ENCODE results near the gene LARGE1.

DNA sequence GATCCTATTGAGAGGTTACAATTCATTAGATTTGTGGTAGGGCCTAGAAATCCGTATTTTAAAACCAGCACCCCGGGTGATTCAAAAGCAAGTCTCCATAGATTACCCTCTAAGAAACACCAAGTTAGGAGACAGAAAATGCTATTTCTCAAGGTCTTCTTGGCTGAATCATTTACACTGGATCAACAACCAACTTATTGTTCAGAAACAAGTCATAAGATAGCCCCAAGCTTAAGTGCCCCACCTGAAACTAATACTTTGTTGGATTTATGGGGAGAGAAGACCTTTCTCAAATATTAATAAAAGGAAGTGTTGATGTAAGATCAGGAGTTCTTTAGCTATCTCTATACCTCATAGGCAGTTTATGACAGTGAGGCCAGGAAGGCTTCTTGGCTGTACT is 345.2 kb downstream of the LARGE1 start:
- TF ChIP-seq, protein P1, sequence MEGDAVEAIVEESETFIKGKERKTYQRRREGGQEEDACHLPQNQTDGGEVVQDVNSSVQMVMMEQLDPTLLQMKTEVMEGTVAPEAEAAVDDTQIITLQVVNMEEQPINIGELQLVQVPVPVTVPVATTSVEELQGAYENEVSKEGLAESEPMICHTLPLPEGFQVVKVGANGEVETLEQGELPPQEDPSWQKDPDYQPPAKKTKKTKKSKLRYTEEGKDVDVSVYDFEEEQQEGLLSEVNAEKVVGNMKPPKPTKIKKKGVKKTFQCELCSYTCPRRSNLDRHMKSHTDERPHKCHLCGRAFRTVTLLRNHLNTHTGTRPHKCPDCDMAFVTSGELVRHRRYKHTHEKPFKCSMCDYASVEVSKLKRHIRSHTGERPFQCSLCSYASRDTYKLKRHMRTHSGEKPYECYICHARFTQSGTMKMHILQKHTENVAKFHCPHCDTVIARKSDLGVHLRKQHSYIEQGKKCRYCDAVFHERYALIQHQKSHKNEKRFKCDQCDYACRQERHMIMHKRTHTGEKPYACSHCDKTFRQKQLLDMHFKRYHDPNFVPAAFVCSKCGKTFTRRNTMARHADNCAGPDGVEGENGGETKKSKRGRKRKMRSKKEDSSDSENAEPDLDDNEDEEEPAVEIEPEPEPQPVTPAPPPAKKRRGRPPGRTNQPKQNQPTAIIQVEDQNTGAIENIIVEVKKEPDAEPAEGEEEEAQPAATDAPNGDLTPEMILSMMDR (IDR thresholded peaks at IDR 0.05; ENCODE audit: insufficient read depth, low read length, poor library complexity, severe bottlenecking), result no peak
- TF ChIP-seq EZH2phosphoT487 (conservative IDR thresholded peaks at IDR 0.05; ENCODE audit: low read length), result no peak

Data from SU-DHL-6 (cell line).